WTC11 (cell line): Measurements from ENCODE around the gene METAP1. TPM values are rescaled to one million over a fixed set of nuclear protein-coding genes. Genes with fewer than 3 reads are reported as not detected.

ENCODE experiments used
- ATAC-seq: fragments of 200-7000 bp; cut with Tn5 transposase; 2 replicates; pipeline ENCODE4 v1.10.0; 2021; ENCODE audit warnings: mild to moderate bottlenecking, moderate library complexity
- CTCF ChIA-PET: fragments of 300-600 bp; sonication (Branson Sonifier 250); formaldehyde crosslinking; loops from one replicate; lab custom pipeline; 2021; ENCODE audit warnings: antibody characterized with exemption; lab: Charles Lee
- POLR2A ChIA-PET: fragments of 350-600 bp; sonication (Branson Sonifier 250); formaldehyde crosslinking; loops from one replicate; lab custom pipeline; 2021; ENCODE audit warnings: antibody characterized with exemption; lab: Charles Lee
- DNase-seq: peaks from one replicate; pipeline ENCODE4 v3.0.0; 2021; ENCODE audit warnings: low spot score
- H3K27ac Mint-ChIP-seq: 2 replicates; pipeline ENCODE4 v1.8.0; 2021; ENCODE audit warnings: mixed read lengths
- H3K27me3 Mint-ChIP-seq: 2 replicates; pipeline ENCODE4 v1.8.0; 2021; ENCODE audit warnings: low read depth, mild to moderate bottlenecking, moderate library complexity, mixed read lengths
- H3K36me3 Mint-ChIP-seq: 2 replicates; pipeline ENCODE4 v1.8.0; 2021; ENCODE audit warnings: mixed read lengths
- H3K4me1 Mint-ChIP-seq: 2 replicates; pipeline ENCODE4 v1.8.0; 2022; ENCODE audit warnings: mixed read lengths
- H3K4me3 Mint-ChIP-seq: 2 replicates; pipeline ENCODE4 v1.8.0; 2021; ENCODE audit warnings: mild to moderate bottlenecking, moderate library complexity, mixed read lengths
- H3K9me3 Mint-ChIP-seq: 2 replicates; pipeline ENCODE4 v1.8.0; 2021; ENCODE audit warnings: mixed read lengths
- GRHL2 ChIP-seq: fragments of 250-450 bp; sonication (Bioruptor Pico); IDR thresholded peaks from 2 replicates; pipeline ENCODE4 v1.8.0; 2022; ENCODE audit warnings: mild to moderate bottlenecking, moderate library complexity; ENCODE audit not compliant: insufficient replicate concordance, severe bottlenecking
- IRF2 ChIP-seq: sonication (generic); formaldehyde crosslinking; IDR thresholded peaks from 2 replicates; pipeline ENCODE4 v1.8.0; 2022; ENCODE audit warnings: low read depth, missing genetic modification reagents, borderline replicate concordance
- JAZF1 ChIP-seq: fragments of 250-450 bp; sonication (Bioruptor Pico); IDR thresholded peaks from 2 replicates; pipeline ENCODE4 v1.9.0; 2021; ENCODE audit warnings: moderate library complexity, mild to moderate bottlenecking, inconsistent platforms
- KAT7 ChIP-seq: sonication (generic); formaldehyde crosslinking; IDR thresholded peaks from 2 replicates; pipeline ENCODE4 v1.8.1; 2023; ENCODE audit warnings: missing genetic modification reagents, mild to moderate bottlenecking, borderline replicate concordance
- MAX ChIP-seq: sonication (generic); formaldehyde crosslinking; IDR thresholded peaks from 2 replicates; pipeline ENCODE4 v1.8.0; 2022; ENCODE audit warnings: mild to moderate bottlenecking, missing genetic modification reagents
- MXD4 ChIP-seq: fragments of 250-450 bp; sonication (Bioruptor Pico); IDR thresholded peaks from 2 replicates; pipeline ENCODE4 v1.8.0; 2021; ENCODE audit warnings: mild to moderate bottlenecking, moderate library complexity, borderline replicate concordance
- NFATC4 ChIP-seq: fragments of 250-450 bp; sonication (Bioruptor Pico); IDR thresholded peaks from 2 replicates; pipeline ENCODE4 v1.9.0; 2021; ENCODE audit warnings: mild to moderate bottlenecking
- NR1H2 ChIP-seq: sonication (generic); formaldehyde crosslinking; IDR thresholded peaks from 2 replicates; pipeline ENCODE4 v1.9.0; 2021; ENCODE audit warnings: mild to moderate bottlenecking, moderate library complexity, missing genetic modification reagents
- OVOL2 ChIP-seq: fragments of 250-450 bp; sonication (Bioruptor Pico); IDR thresholded peaks from 2 replicates; pipeline ENCODE4 v1.9.0; 2021; ENCODE audit warnings: mild to moderate bottlenecking, borderline replicate concordance
- PRRX2 ChIP-seq: fragments of 250-450 bp; sonication (Bioruptor Pico); IDR thresholded peaks from 2 replicates; pipeline ENCODE4 v1.8.0; 2021; ENCODE audit warnings: mild to moderate bottlenecking
- USF2 ChIP-seq: sonication (generic); formaldehyde crosslinking; IDR thresholded peaks from 2 replicates; pipeline ENCODE4 v1.8.1; 2023; ENCODE audit warnings: mild to moderate bottlenecking, missing genetic modification reagents, moderate library complexity
- ZBTB21 ChIP-seq: sonication (generic); formaldehyde crosslinking; IDR thresholded peaks from 2 replicates; pipeline ENCODE4 v1.8.1; 2023; ENCODE audit warnings: mild to moderate bottlenecking, missing genetic modification reagents, borderline replicate concordance
- ZNF121 ChIP-seq: sonication (generic); formaldehyde crosslinking; IDR thresholded peaks from 2 replicates; pipeline ENCODE4 v1.8.0; 2023; ENCODE audit warnings: missing genetic modification reagents
- ZNF232 ChIP-seq: sonication (generic); formaldehyde crosslinking; IDR thresholded peaks from 2 replicates; pipeline ENCODE4 v1.8.0; 2022; ENCODE audit warnings: mild to moderate bottlenecking, missing genetic modification reagents
- ZNF281 ChIP-seq: sonication (generic); formaldehyde crosslinking; IDR thresholded peaks from 2 replicates; pipeline ENCODE4 v1.8.0; 2023; ENCODE audit warnings: mild to moderate bottlenecking, missing genetic modification reagents
- ZNF317 ChIP-seq: sonication (generic); formaldehyde crosslinking; IDR thresholded peaks from 2 replicates; pipeline ENCODE4 v1.8.1; 2023; ENCODE audit warnings: low read depth, mild to moderate bottlenecking, moderate library complexity, missing genetic modification reagents, borderline replicate concordance
- ZNF416 ChIP-seq: fragments of 250-450 bp; sonication (Bioruptor Pico); IDR thresholded peaks from 2 replicates; pipeline ENCODE4 v1.9.0; 2021; ENCODE audit warnings: mild to moderate bottlenecking, inconsistent platforms
- ZNF423 ChIP-seq: fragments of 250-450 bp; sonication (Bioruptor Pico); IDR thresholded peaks from 2 replicates; pipeline ENCODE4 v2.1.2; 2022; ENCODE audit warnings: mild to moderate bottlenecking, moderate library complexity
- ZNF512 ChIP-seq: sonication (generic); formaldehyde crosslinking; IDR thresholded peaks from 2 replicates; pipeline ENCODE4 v1.8.1; 2022; ENCODE audit warnings: missing genetic modification reagents, borderline replicate concordance
- ZNF671 ChIP-seq: fragments of 250-450 bp; sonication (Bioruptor Pico); IDR thresholded peaks from 2 replicates; pipeline ENCODE4 v1.8.0; 2021; ENCODE audit warnings: mild to moderate bottlenecking
- total RNA-seq: library from RNA; stranded (reverse); gene quantifications from 3 replicates; pipeline ENCODE4 v1.2.3, GENCODE V29; 2021
- TF ChIP-seq, protein P1 (sequence below): fragments of 250-450 bp; sonication (Bioruptor Pico); IDR thresholded peaks from 2 replicates; pipeline ENCODE4 v1.8.0; 2021; ENCODE audit warnings: mild to moderate bottlenecking
- TF ChIP-seq, protein P2 (sequence below): fragments of 250-450 bp; sonication (Bioruptor Pico); IDR thresholded peaks from 2 replicates; pipeline ENCODE4 v1.9.0; 2021; ENCODE audit warnings: moderate library complexity, mild to moderate bottlenecking, inconsistent platforms, borderline replicate concordance
- TF ChIP-seq, protein P3 (sequence below): sonication (generic); formaldehyde crosslinking; IDR thresholded peaks from 2 replicates; pipeline ENCODE4 v1.8.1; 2023; ENCODE audit warnings: mild to moderate bottlenecking, missing genetic modification reagents
- TF ChIP-seq, protein P4 (sequence below): fragments of 250-450 bp; sonication (Bioruptor Pico); IDR thresholded peaks from 2 replicates; pipeline ENCODE4 v2.1.2; 2022; ENCODE audit warnings: mild to moderate bottlenecking, moderate library complexity
- TF ChIP-seq, protein P5 (sequence below): sonication (generic); formaldehyde crosslinking; IDR thresholded peaks from 2 replicates; pipeline ENCODE4 v1.8.1; 2022; ENCODE audit warnings: mild to moderate bottlenecking, moderate library complexity, missing genetic modification reagents

Gene METAP1
- total RNA-seq, 1 experiment from 2014 or later, result 102 TPM

DNA sequence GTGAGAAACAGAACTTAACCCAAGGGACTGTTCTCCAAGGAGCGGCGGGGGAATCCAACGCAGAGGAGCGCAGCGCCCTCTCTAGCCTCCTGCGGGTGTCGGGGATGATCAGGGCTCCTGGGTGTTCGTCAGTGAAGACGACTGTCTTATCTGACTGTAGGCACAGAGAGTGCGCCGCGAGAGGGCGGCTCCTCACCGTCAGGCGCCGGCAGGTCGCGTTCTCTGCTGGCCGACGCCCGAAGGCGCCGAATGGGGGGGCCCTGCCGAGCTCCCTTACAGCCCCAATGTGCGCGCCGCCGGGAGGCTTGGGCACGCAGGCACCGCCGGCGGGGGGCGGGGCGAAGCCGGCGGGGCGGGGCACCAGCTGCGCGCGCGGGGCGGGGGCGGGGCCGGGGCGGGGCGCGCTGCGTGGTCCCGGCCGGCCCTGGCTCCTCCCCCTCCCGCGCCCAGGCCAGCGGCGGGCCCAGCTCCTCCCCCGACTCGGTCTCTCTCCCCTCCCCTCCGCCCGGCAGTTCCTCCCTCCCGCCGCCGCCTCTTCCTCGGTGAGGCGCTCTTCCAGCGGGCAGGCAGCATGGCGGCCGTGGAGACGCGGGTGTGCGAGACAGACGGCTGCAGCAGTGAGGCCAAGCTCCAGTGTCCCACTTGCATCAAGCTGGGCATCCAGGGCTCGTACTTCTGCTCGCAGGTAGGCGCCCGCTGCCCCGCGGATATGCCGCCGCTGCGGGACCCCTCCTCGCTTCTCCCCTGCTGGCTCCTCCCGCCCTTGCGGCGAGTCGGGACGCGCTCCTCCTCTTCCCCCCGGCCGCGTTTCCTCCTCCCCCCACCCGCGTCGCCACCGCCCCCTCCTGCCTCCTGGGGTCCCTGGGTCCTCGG is at the start of gene METAP1 (continued):
- TF ChIP-seq ZNF512 (CRISPR knock-in tag) (no peak), ZNF317 (no peak), NR1H2 (no peak), USF2 (CRISPR knock-in tag) (no peak), PRRX2 (CRISPR knock-in tag) (no peak; the same call in 1 of the 2 replicates), ZNF281 (CRISPR knock-in tag) (no peak), JAZF1 (no peak), IRF2 (no peak), ZNF423 (CRISPR knock-in tag) (peak; percentile 83), OVOL2 (CRISPR knock-in tag) (no peak), ZNF416 (CRISPR knock-in tag) (no peak), NFATC4 (CRISPR knock-in tag) (0 out of 2 replicates have a peak, but pooled peaks have one; percentile 62)
- TF ChIP-seq, protein P1, sequence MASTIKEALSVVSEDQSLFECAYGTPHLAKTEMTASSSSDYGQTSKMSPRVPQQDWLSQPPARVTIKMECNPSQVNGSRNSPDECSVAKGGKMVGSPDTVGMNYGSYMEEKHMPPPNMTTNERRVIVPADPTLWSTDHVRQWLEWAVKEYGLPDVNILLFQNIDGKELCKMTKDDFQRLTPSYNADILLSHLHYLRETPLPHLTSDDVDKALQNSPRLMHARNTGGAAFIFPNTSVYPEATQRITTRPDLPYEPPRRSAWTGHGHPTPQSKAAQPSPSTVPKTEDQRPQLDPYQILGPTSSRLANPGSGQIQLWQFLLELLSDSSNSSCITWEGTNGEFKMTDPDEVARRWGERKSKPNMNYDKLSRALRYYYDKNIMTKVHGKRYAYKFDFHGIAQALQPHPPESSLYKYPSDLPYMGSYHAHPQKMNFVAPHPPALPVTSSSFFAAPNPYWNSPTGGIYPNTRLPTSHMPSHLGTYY, result 0 out of 2 replicates have a peak, but pooled peaks have one; percentile 18
- TF ChIP-seq, protein P2, sequence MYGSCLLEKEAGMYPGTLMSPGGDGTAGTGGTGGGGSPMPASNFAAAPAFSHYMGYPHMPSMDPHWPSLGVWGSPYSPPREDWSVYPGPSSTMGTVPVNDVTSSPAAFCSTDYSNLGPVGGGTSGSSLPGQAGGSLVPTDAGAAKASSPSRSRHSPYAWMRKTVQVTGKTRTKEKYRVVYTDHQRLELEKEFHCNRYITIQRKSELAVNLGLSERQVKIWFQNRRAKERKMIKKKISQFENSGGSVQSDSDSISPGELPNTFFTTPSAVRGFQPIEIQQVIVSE, result no peak
- TF ChIP-seq, protein P3, sequence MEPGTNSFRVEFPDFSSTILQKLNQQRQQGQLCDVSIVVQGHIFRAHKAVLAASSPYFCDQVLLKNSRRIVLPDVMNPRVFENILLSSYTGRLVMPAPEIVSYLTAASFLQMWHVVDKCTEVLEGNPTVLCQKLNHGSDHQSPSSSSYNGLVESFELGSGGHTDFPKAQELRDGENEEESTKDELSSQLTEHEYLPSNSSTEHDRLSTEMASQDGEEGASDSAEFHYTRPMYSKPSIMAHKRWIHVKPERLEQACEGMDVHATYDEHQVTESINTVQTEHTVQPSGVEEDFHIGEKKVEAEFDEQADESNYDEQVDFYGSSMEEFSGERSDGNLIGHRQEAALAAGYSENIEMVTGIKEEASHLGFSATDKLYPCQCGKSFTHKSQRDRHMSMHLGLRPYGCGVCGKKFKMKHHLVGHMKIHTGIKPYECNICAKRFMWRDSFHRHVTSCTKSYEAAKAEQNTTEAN (CRISPR knock-in tag), result 0 out of 2 replicates have a peak, but pooled peaks have one; percentile 67
- TF ChIP-seq, all 79 proteins: peak for 24

- no peak for DNase-seq
- H3K4me1 Mint-ChIP-seq, result no peaks in the 10 kb centered on the region
- no peaks in the 10 kb centered on the region for H3K36me3 Mint-ChIP-seq
- H3K27me3 Mint-ChIP-seq, result no peaks in the 10 kb centered on the region
- ChIA-PET POLR2A (interaction anchor here (1.0 kb wide), 1 partner anchor 17 kb away, joined by 6 read pairs; the partner anchor contains the start of gene EIF4E), CTCF (interaction anchor here (0.6 to 2.6 kb wide), 3 partner anchors 18 to 110 kb away, joined by 3 to 7 read pairs (median 3); partner anchors contain the start of gene METAP1)
- peak overlapping the region; percentile 39; the same call in 1 of the 2 replicates for H3K27ac Mint-ChIP-seq
- no peak for ATAC-seq
- H3K4me3 Mint-ChIP-seq, result no peak overlapping the region
- no peaks in the 10 kb centered on the region for H3K9me3 Mint-ChIP-seq
- TF ChIP-seq MXD4 (CRISPR knock-in tag), result no peak
- TF ChIP-seq ZBTB21 (CRISPR knock-in tag), result no peak
- no peak for TF ChIP-seq ZNF232 (CRISPR knock-in tag)
- TF ChIP-seq MAX (CRISPR knock-in tag), result no peak
- TF ChIP-seq ZNF671 (CRISPR knock-in tag), result no peak
- TF ChIP-seq ZNF416 (CRISPR knock-in tag), result no peak
- TF ChIP-seq GRHL2 (CRISPR knock-in tag), result no peak
- no peak for TF ChIP-seq KAT7 (CRISPR knock-in tag)
- no peak for TF ChIP-seq ZNF121 (CRISPR knock-in tag)
- TF ChIP-seq, protein P4, sequence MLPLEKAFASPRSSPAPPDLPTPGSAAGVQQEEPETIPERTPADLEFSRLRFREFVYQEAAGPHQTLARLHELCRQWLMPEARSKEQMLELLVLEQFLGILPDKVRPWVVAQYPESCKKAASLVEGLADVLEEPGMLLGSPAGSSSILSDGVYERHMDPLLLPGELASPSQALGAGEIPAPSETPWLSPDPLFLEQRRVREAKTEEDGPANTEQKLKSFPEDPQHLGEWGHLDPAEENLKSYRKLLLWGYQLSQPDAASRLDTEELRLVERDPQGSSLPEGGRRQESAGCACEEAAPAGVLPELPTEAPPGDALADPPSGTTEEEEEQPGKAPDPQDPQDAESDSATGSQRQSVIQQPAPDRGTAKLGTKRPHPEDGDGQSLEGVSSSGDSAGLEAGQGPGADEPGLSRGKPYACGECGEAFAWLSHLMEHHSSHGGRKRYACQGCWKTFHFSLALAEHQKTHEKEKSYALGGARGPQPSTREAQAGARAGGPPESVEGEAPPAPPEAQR (CRISPR knock-in tag), result no peak
- TF ChIP-seq, protein P5, sequence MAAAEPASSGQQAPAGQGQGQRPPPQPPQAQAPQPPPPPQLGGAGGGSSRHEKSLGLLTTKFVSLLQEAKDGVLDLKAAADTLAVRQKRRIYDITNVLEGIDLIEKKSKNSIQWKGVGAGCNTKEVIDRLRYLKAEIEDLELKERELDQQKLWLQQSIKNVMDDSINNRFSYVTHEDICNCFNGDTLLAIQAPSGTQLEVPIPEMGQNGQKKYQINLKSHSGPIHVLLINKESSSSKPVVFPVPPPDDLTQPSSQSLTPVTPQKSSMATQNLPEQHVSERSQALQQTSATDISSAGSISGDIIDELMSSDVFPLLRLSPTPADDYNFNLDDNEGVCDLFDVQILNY (CRISPR knock-in tag), result no peak
Measured at GRCh38 chr4:98946359-98946758, 49.2 kb upstream of the METAP1 start.
